Inflammatory macrophage (primary cell): ENCODE measurements around the gene POU2F1.

Experiments
- DNase-seq, 2 donors: peaks; one replicate each; pipeline ENCODE4 v3.0.0-alpha.2; 2020 to 2022

Gene POU2F1

DNA sequence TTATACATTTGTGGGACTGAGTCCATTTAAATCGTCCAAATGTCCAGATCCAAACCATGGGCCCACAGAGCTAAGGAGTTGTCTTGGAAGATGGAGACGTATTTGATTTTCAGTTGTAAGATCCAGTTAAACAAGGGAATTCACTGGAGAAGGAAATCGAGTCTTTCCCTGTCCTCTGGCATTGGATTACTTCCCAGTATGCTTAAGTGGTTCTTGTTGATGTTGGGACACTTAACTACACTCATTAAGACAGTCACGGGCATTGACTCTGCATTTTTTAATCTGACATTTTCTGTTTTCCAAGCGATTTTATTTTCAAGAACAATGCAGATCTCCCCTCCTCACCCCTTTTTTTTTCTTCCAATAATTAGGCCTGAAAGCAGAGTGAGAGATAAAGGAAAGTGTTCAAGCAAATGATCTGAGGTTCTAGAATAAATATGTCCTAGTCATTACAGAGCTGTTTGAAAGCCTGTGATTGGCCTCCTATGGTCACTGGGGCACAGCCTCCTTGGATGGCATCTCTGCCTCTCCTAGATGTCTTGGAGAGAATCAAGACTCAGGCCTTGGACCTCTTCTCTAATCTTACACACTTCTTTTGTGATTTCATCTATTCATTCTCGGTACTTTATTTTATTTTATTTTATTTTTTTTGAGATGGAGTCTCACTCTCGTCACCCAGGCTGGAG, 248.7 kb downstream of the POU2F1 start:
- DNase-seq, result no peak

- DNase-seq, result no peak
Observed at GRCh38 chr1:167471568-167471967, 250.9 kb downstream of the POU2F1 start.

DNA sequence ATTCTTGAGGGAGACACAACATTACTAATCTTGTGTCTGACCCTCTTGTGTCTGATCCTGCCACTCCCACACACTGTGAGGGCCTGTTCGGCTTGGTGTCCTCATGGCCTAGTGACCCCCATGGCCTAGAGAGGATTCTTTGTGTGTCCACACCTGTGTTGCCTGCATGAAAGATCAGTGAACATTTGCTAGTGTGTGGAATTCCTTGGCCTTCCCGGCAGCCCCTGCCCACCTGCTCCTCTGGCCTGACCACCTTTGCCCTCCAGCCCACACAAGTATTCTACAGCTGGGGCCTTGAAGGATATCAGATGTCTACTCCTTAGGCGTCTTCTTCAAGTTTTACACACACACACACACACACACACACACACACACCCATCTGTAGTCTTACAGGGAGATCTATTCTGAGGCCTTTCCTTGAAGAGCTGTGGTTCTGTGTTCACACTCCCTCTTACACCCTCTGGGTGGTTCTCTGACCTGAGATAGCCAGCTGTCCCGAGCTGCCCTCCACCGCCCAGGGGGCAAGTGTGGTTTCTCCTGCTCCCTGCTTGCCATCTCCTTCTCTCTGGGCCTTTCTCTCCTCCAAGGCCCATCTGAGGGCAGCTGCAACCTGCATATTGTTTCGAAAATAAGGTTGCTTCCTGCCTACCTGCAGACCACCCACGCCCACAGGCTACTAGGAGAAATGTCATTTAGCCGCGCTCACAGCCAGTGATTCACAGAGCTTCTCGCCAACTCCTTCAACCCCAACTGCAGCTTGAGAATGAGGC, 252.3 kb downstream of the POU2F1 start:
- DNase-seq, result no peak

DNA sequence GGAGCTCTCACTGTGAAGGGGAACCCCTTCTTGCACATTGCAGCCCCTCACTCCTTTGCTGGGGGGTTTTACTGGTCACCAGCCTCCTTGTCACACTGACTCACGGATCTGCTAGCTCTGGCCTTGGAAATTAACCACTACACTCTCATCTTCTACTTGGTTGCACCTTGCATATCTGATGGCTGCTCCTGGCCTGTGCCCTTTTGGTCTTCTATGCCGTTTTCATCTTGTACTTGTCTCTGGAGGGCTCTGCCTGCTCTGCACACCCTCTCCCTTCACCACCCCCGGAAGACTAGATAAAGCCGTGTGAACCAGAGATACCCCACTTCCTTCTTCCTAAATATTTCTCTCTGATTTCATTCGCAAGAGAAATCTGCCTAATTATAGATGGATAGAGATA, 253.1 kb downstream of the POU2F1 start:
- no peak for DNase-seq

DNA sequence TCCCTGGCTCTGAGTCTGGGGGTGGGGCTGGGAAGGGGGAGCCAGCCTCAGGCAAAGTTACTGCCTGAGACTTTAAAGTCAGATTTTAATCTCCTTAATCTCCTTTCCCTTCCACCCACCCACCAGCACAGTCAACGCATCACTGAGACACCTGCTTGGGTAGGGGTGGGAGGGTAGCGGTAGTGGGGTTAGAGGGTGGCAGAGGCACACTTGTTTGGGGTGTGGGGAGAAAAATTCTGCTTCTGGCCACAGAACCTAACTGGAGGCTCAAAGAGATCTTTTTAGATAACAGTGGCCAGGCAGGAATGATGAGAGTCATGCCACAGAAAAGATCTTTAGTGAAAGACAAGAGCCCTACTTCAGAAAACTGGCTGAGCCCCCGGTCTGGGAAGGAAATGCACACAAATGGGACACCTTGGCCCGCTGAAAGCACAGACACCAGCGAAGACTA, 253.5 kb downstream of the POU2F1 start:
- DNase-seq, result no peak

- no peak for DNase-seq
Observed at GRCh38 chr1:167476061-167476460, 255.4 kb downstream of the POU2F1 start.
